B cell (primary cell): ENCODE data around the gene VAV2. TPM values are rescaled to one million over a fixed set of nuclear protein-coding genes. Genes with fewer than 3 reads are reported as not detected.

Experiments
- ATAC-seq: fragments of 200-7000 bp; cut with Tn5 transposase; one replicate; pipeline ENCODE4 v1.10.0; 2021; ENCODE audit warnings: low read depth, mild to moderate bottlenecking, moderate number of reproducible peaks, moderate library complexity
- CTCF ChIA-PET: fragments of 350-600 bp; sonication (Branson Sonifier 250); formaldehyde crosslinking; loops from one replicate; lab custom pipeline; 2021; ENCODE audit warnings: antibody characterized with exemption, inconsistent platforms; lab: Charles Lee
- POLR2A ChIA-PET: fragments of 350-600 bp; sonication (Branson Sonifier 250); formaldehyde crosslinking; loops from one replicate; lab custom pipeline; 2021; ENCODE audit warnings: antibody characterized with exemption; lab: Charles Lee
- DNase-seq: peaks from one replicate; pipeline ENCODE4 v3.0.0; 2013
- H2AFZ ChIP-seq: 2 replicates; pipeline ENCODE4 v1.6.1; 2012; ENCODE audit warnings: mild to moderate bottlenecking, low read depth, low read length; ENCODE audit not compliant: insufficient read depth, poor library complexity, severe bottlenecking
- H3K27ac ChIP-seq, 2 donors: 1 replicate in 1 of 2; 2 replicates in 1 of 2; pipeline ENCODE4 v1.5.1; 2012 to 2013; ENCODE audit warnings: low read length in 2 of 2, mild to moderate bottlenecking in 2 of 2, moderate library complexity in 1 of 2
- H3K27me3 ChIP-seq, 4 experiments: fragments of 200-600 bp in 1 of 4; sonication (generic) in 1 of 4; replicated peaks in 1 of 4; 1 replicate in 2 of 4; 2 replicates in 2 of 4; pipeline versions ENCODE4 v1.6.1 to v1.7.0; 2013 to 2016; ENCODE audit warnings: low read length in 3 of 4, mild to moderate bottlenecking in 2 of 4, mixed read lengths in 1 of 4, moderate library complexity in 1 of 4; ENCODE audit not compliant: insufficient read depth in 4 of 4, control insufficient read depth in 3 of 4; ENCODE audit errors: control extremely low read depth in 1 of 4
- H3K36me3 ChIP-seq, 2 experiments: replicated peaks in 1 of 2; 1 replicate in 1 of 2; 2 replicates in 1 of 2; pipeline versions ENCODE4 v1.6.1 to v1.7.1; 2013; ENCODE audit warnings: low read length in 1 of 2; ENCODE audit not compliant: insufficient read depth in 2 of 2, control insufficient read depth in 1 of 2; ENCODE audit errors: control extremely low read depth in 1 of 2, extremely low read depth in 1 of 2
- H3K4me1 ChIP-seq, 2 donors: fragments of 200-600 bp in 1 of 2; sonication (generic) in 1 of 2; 1 replicate in 1 of 2; 2 replicates in 1 of 2; pipeline versions ENCODE4 v1.5.1 to v1.6.1; 2013 to 2017; ENCODE audit warnings: low read length in 2 of 2; ENCODE audit not compliant: control insufficient read depth in 2 of 2, insufficient read depth in 2 of 2
- H3K4me2 ChIP-seq: replicated peaks from 2 replicates; pipeline ENCODE3; 2012; ENCODE audit warnings: mild to moderate bottlenecking, low read depth, low read length; ENCODE audit not compliant: poor library complexity, severe bottlenecking
- H3K4me3 ChIP-seq, 5 experiments: fragments of 200-600 bp in 1 of 5; sonication (generic) in 1 of 5; 1 replicate in 3 of 5; 2 replicates in 2 of 5; pipeline versions ENCODE4 v1.5.1 to v1.7.0; 2011 to 2016; ENCODE audit warnings: low read length in 4 of 5, mild to moderate bottlenecking in 4 of 5, low read depth in 2 of 5, control low read depth in 1 of 5, moderate library complexity in 1 of 5; ENCODE audit not compliant: insufficient read depth in 1 of 5; ENCODE audit errors: control extremely low read depth in 1 of 5, extremely low read depth in 1 of 5
- H3K79me2 ChIP-seq: fragments of 200-600 bp; sonication (generic); one replicate; pipeline ENCODE4 v1.6.0; 2016; ENCODE audit warnings: low read length; ENCODE audit not compliant: control insufficient read depth, insufficient read depth
- H3K9ac ChIP-seq: fragments of 200-600 bp; sonication (generic); 2 replicates; pipeline ENCODE4 v1.6.1; 2017; ENCODE audit warnings: mild to moderate bottlenecking, low read length, moderate library complexity
- H3K9me3 ChIP-seq, 3 donors: one replicate each; pipeline versions ENCODE4 v1.6.1 to v1.7.1; 2013; ENCODE audit warnings: low read length in 2 of 3; ENCODE audit not compliant: control insufficient read depth in 2 of 3, insufficient read depth in 1 of 3; ENCODE audit errors: control extremely low read depth in 1 of 3
- H4K20me1 ChIP-seq: 2 replicates; pipeline ENCODE4 v1.6.0; 2012; ENCODE audit warnings: mild to moderate bottlenecking, low read length; ENCODE audit not compliant: insufficient read depth, control insufficient read depth, poor library complexity, severe bottlenecking
- H3K27ac Mint-ChIP-seq: one replicate; pipeline ENCODE4 v1.8.0; 2021; ENCODE audit warnings: mixed read lengths
- H3K27me3 Mint-ChIP-seq: one replicate; pipeline ENCODE4 v1.8.0; 2021; ENCODE audit warnings: mixed read lengths
- H3K4me1 Mint-ChIP-seq: one replicate; pipeline ENCODE4 v1.8.0; 2021; ENCODE audit warnings: mixed read lengths
- H3K4me3 Mint-ChIP-seq: one replicate; pipeline ENCODE4 v1.8.0; 2021; ENCODE audit warnings: mixed read lengths
- H3K9me3 Mint-ChIP-seq: one replicate; pipeline ENCODE4 v1.8.0; 2022; ENCODE audit warnings: mixed read lengths; ENCODE audit not compliant: insufficient read depth
- CTCF ChIP-seq: fragments of 200-600 bp; IDR thresholded peaks from one replicate; pipeline ENCODE4 v1.8.0; 2022; ENCODE audit warnings: antibody characterized with exemption, mild to moderate bottlenecking
- EZH2 ChIP-seq: IDR thresholded peaks from 2 replicates; pipeline ENCODE4 v1.6.1; 2012; ENCODE audit warnings: borderline replicate concordance, low read depth, mild to moderate bottlenecking, moderate library complexity, low read length; ENCODE audit not compliant: insufficient read depth, poor library complexity, severe bottlenecking
- WGBS: methylation state at CpG from one replicate; pipeline ENCODE4 v1.1.5; 2013; ENCODE audit warnings: missing lambda C conversion rate; ENCODE audit not compliant: insufficient coverage; 5-methylcytosine and 5-hydroxymethylcytosine counted together
- intact Hi-C: fragments of 100-400 bp; cut with micrococcal nuclease; formaldehyde crosslinking; loops from one replicate; pipeline ENCODE4 v1.10.0; 2022
- polyA plus RNA-seq: library from polyadenylated mRNA; depleted of rRNA; stranded (reverse); fragments of >200 nt; gene quantifications from 2 replicates; pipeline ENCODE4 v1.2.3, GENCODE V29; 2012
- total RNA-seq, 2 donors: library from RNA; stranded (reverse); fragments of 120-200 nt in 1 of 2; gene quantifications; 1 replicate in 1 of 2; 2 replicates in 1 of 2; pipeline versions ENCODE4 v1.2.3 to v1.2.4, GENCODE V29; 2013 to 2022

VAV2 gene
- total and polyA plus RNA-seq, 2 donors (not counting 1 experiment from before 2014, with no cell fraction given) = 34.4 to 128 TPM

- Histone ChIP-seq H3K9me3 (no peaks in the 10 kb centered on the region), H3K79me2 (peaks cover 96% of the 10 kb centered on the region), H3K27ac (no peak overlapping the region), H3K9ac (no peak overlapping the region), H4K20me1 (peaks cover 96% of the 10 kb centered on the region), H3K4me2 (no peak overlapping the region), H3K27me3 (no peaks in the 10 kb centered on the region), H3K36me3 (peaks cover 0 to 4% of the 10 kb centered on the region in 2 experiments), H2AFZ (no peak overlapping the region), H3K4me1 (peaks cover 11 to 16% of the 10 kb centered on the region in 2 donors), H3K4me3 (no peak overlapping the region)
- Mint-ChIP-seq H3K4me1 (peaks cover 50% of the 10 kb centered on the region), H3K4me3 (no peak overlapping the region), H3K27me3 (no peaks in the 10 kb centered on the region), H3K9me3 (no peaks in the 10 kb centered on the region), H3K27ac (no peak overlapping the region)
- intact Hi-C loops = no loop called here
- CTCF ChIA-PET = interaction anchor here (1.1 kb wide), 1 partner anchor 80 kb away, joined by 3 read pairs; no protein-coding TSS in a partner anchor
- ATAC-seq (no peak), DNase-seq (no peak)
- TF ChIP-seq CTCF = no peak
- POLR2A ChIA-PET = interaction anchor here (0.9 kb wide), 1 partner anchor 10 kb away, joined by 3 read pairs; no protein-coding TSS in a partner anchor
- WGBS = 91% methylated on average over 7 of the region's 9 CpGs
Observed at GRCh38 chr9:133873461-133873891, 118.6 kb downstream of the VAV2 start.

GRCh38 chr9:133873009-133873408 is 119.1 kb downstream of the VAV2 start:
- peaks cover 96% of the 10 kb centered on the region for H3K79me2 ChIP-seq
- no peak overlapping the region for H3K27ac Mint-ChIP-seq
- POLR2A ChIA-PET = interaction anchor here (0.9 kb wide), 1 partner anchor 10 kb away, joined by 3 read pairs; no protein-coding TSS in a partner anchor

More at GRCh38 chr9:133873009-133873408, 119.1 kb downstream of the VAV2 start:
- Histone ChIP-seq H3K36me3 (peaks cover 0 to under 1% of the 10 kb centered on the region in 2 experiments), H4K20me1 (peaks cover 96% of the 10 kb centered on the region), H3K4me2 (no peak overlapping the region), H3K9ac (no peak overlapping the region), H2AFZ (no peak overlapping the region), H3K9me3 (peaks cover 0 to 3% (median 0%) of the 10 kb centered on the region in 3 donors), H3K4me3 (no peak overlapping the region), H3K27me3 (no peaks in the 10 kb centered on the region), H3K27ac (no peak overlapping the region), H3K4me1 (peaks cover 11 to 16% of the 10 kb centered on the region in 2 donors)
- DNase-seq = no peak
- TF ChIP-seq EZH2 = no peak
- TF ChIP-seq CTCF = no peak
- intact Hi-C loops = no loop called here
- WGBS = 98% methylated on average over 6 of the region's 9 CpGs
- H3K9me3 Mint-ChIP-seq = no peaks in the 10 kb centered on the region
- H3K27me3 Mint-ChIP-seq = no peaks in the 10 kb centered on the region
- H3K4me1 Mint-ChIP-seq = peaks cover 51% of the 10 kb centered on the region
- CTCF ChIA-PET = interaction anchor here (0.6 to 1.1 kb wide), 2 partner anchors 79 to 93 kb away, joined by 3 read pairs; no protein-coding TSS in a partner anchor
- H3K4me3 Mint-ChIP-seq = no peak overlapping the region
- ATAC-seq = no peak
